HepG2 (cell line): ENCODE data around the gene KRT40. TPM values are rescaled to one million over a fixed set of nuclear protein-coding genes. Genes with fewer than 3 reads are reported as not detected.
A peak's percentile ranks its signal among the peaks of the same experiment; 100 is the strongest.

ENCODE experiments used
- CREB1 ChIP-seq, 2 experiments: fragments of 450-650 bp in 1 of 2; IDR thresholded peaks; 2 replicates each; pipeline ENCODE4 v1.6.1; 2016 to 2017; ENCODE audit warnings: control low read depth in 1 of 2, mild to moderate bottlenecking in 1 of 2, missing compliant biosample characterization in 1 of 2, missing genetic modification characterization in 1 of 2
- FOXA3 ChIP-seq: IDR thresholded peaks from 2 replicates; pipeline ENCODE4 v1.6.1; 2016; ENCODE audit warnings: missing genetic modification reagents, missing compliant biosample characterization
- HNF4G ChIP-seq, 2 experiments: sonication (generic) in 1 of 2; formaldehyde crosslinking in 1 of 2; IDR thresholded peaks; 2 replicates each; pipeline versions ENCODE4 v1.4.0 to v1.6.1; 2011 to 2020; ENCODE audit warnings: borderline replicate concordance in 2 of 2, low read depth in 2 of 2, mild to moderate bottlenecking in 2 of 2, low read length in 1 of 2, missing genetic modification reagents in 1 of 2, moderate library complexity in 1 of 2
- MAFK ChIP-seq, 2 experiments: IDR thresholded peaks in 1 of 2; conservative IDR thresholded peaks in 1 of 2; 2 replicates each; pipeline ENCODE4 v1.6.1; 2011; ENCODE audit warnings: improper control_type of control experiment in 2 of 2, low read length in 2 of 2
- NCOA2 ChIP-seq: sonication (generic); formaldehyde crosslinking; IDR thresholded peaks from 2 replicates; pipeline ENCODE4 v1.8.0; 2022; ENCODE audit warnings: inconsistent platforms
- PCBP2 ChIP-seq: fragments of 200-400 bp; formaldehyde crosslinking; optimal IDR thresholded peaks from 2 replicates; pipeline ENCODE3; 2018; ENCODE audit warnings: low read length, low read depth; ENCODE audit not compliant: poor library complexity, severe bottlenecking
- RFXANK ChIP-seq: IDR thresholded peaks from 2 replicates; pipeline ENCODE4 v1.6.1; 2016
- SP5 ChIP-seq: IDR thresholded peaks from 2 replicates; pipeline ENCODE4 v1.6.1; 2016; ENCODE audit warnings: low read depth, borderline replicate concordance
- TCF12 ChIP-seq, 2 experiments: fragments of 450-650 bp in 1 of 2; sonication (generic) in 1 of 2; formaldehyde crosslinking in 1 of 2; IDR thresholded peaks; 2 replicates each; pipeline versions ENCODE4 v1.6.1 to v1.8.0; 2017 to 2022; ENCODE audit warnings: antibody characterized with exemption in 1 of 2, mild to moderate bottlenecking in 1 of 2, missing genetic modification reagents in 1 of 2, moderate library complexity in 1 of 2
- ZFY ChIP-seq: sonication (generic); formaldehyde crosslinking; IDR thresholded peaks from 2 replicates; pipeline ENCODE4 v1.4.0; 2020; ENCODE audit warnings: missing genetic modification reagents
- ZNF331 ChIP-seq: sonication (generic); formaldehyde crosslinking; IDR thresholded peaks from 2 replicates; pipeline ENCODE4 v1.4.0; 2020; ENCODE audit warnings: missing genetic modification reagents
- ZNF44 ChIP-seq: sonication (generic); formaldehyde crosslinking; IDR thresholded peaks from 2 replicates; pipeline ENCODE4 v1.5.1; 2020; ENCODE audit warnings: mild to moderate bottlenecking, missing genetic modification reagents
- ZNF451 ChIP-seq: sonication (generic); formaldehyde crosslinking; IDR thresholded peaks from 2 replicates; pipeline ENCODE4 v1.5.0; 2020; ENCODE audit warnings: mild to moderate bottlenecking, missing genetic modification reagents
- ZNF550 ChIP-seq: sonication (generic); formaldehyde crosslinking; IDR thresholded peaks from 2 replicates; pipeline ENCODE4 v1.4.0; 2020; ENCODE audit warnings: mild to moderate bottlenecking, missing genetic modification reagents, borderline replicate concordance
- polyA plus RNA-seq, 8 experiments: library from polyadenylated mRNA; depleted of rRNA in 3 of 8; stranded (reverse) in 7 of 8; unstranded in 1 of 8; fragments of >200 nt; fragmentation: Illumina TruSeq in 4 of 8; extraction: Trizol in 4 of 8; gene quantifications; 2 replicates each; pipeline versions ENCODE4 v1.2.1 to v1.2.3, GENCODE V29; 2011 to 2016; ENCODE audit warnings: low read depth in 4 of 8, missing spikeins in 1 of 8, mixed read lengths in 1 of 8; ENCODE audit not compliant: insufficient read depth in 1 of 8
- total RNA-seq, 5 experiments: library from RNA; depleted of rRNA; stranded (reverse); fragments of >200 nt; fragmentation: Illumina TruSeq; extraction: Trizol; gene quantifications; 2 replicates each; pipeline ENCODE4 v1.2.3, GENCODE V29; 2016; ENCODE audit warnings: low read depth in 1 of 5
- TF ChIP-seq, protein P1 (sequence below): sonication (generic); formaldehyde crosslinking; IDR thresholded peaks from 2 replicates; pipeline ENCODE4 v1.8.0; 2023; ENCODE audit warnings: mild to moderate bottlenecking, missing genetic modification reagents
- TF ChIP-seq, protein P2 (sequence below): sonication (generic); formaldehyde crosslinking; IDR thresholded peaks from 2 replicates; pipeline ENCODE4 v1.4.0; 2020; ENCODE audit warnings: missing genetic modification reagents, borderline replicate concordance
- TF ChIP-seq, protein P3 (sequence below): sonication (generic); formaldehyde crosslinking; IDR thresholded peaks from 2 replicates; pipeline ENCODE4 v1.5.1; 2020; ENCODE audit warnings: mild to moderate bottlenecking, missing genetic modification reagents, moderate library complexity
- TF ChIP-seq, protein P4 (sequence below): IDR thresholded peaks from 2 replicates; pipeline ENCODE4 v1.6.1; 2016; ENCODE audit warnings: mild to moderate bottlenecking, missing biosample characterization, missing genetic modification reagents
- TF ChIP-seq, protein P5 (sequence below): IDR thresholded peaks from 2 replicates; pipeline ENCODE4 v1.6.1; 2012; ENCODE audit warnings: low read length, improper control_type of control experiment

KRT40 gene
- total and polyA plus RNA-seq, 2 of the 13 experiments (the other 11 are each of a cell fraction or from before 2014, with no cell fraction given): not detected

DNA sequence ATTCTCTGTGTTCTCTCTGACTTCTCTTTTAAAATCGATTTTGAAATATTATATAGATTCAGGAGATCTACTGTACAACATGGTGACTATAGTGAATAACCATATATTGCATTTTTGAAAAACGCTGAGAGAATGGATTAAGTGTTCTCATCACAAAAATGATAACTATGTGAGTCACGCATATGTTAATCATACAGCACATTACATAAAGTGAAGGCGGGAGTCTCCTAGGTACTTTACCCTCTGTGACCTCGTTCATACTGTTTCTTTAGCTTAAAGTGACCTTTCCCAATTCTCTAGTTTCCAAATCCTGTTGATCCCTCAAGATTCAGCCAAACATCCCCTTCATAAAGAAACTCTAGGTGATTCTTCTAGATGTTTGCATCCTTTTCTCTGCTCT lies 18.7 kb upstream of the KRT40 start (continued):
- TF ChIP-seq, protein P1, sequence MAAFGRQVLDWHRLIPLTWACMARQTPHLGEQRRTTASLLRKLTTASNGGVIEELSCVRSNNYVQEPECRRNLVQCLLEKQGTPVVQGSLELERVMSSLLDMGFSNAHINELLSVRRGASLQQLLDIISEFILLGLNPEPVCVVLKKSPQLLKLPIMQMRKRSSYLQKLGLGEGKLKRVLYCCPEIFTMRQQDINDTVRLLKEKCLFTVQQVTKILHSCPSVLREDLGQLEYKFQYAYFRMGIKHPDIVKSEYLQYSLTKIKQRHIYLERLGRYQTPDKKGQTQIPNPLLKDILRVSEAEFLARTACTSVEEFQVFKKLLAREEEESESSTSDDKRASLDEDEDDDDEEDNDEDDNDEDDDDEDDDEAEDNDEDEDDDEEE (CRISPR knock-in tag): no peak
- no peak for TF ChIP-seq ZNF331 (CRISPR knock-in tag)
- TF ChIP-seq ZNF44 (CRISPR knock-in tag): no peak
- TF ChIP-seq ZNF451 (CRISPR knock-in tag): no peak
- no peak for TF ChIP-seq ZNF550 (CRISPR knock-in tag)
- peak; percentile 53; the same call in 1 of the 2 replicates for TF ChIP-seq SP5 (CRISPR knock-in tag)
- TF ChIP-seq, protein P2, sequence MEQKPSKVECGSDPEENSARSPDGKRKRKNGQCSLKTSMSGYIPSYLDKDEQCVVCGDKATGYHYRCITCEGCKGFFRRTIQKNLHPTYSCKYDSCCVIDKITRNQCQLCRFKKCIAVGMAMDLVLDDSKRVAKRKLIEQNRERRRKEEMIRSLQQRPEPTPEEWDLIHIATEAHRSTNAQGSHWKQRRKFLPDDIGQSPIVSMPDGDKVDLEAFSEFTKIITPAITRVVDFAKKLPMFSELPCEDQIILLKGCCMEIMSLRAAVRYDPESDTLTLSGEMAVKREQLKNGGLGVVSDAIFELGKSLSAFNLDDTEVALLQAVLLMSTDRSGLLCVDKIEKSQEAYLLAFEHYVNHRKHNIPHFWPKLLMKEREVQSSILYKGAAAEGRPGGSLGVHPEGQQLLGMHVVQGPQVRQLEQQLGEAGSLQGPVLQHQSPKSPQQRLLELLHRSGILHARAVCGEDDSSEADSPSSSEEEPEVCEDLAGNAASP (CRISPR knock-in tag): peak; percentile 80; the same call in 1 of the 2 replicates
- TF ChIP-seq RFXANK (CRISPR knock-in tag): no peak
- TF ChIP-seq, protein P3, sequence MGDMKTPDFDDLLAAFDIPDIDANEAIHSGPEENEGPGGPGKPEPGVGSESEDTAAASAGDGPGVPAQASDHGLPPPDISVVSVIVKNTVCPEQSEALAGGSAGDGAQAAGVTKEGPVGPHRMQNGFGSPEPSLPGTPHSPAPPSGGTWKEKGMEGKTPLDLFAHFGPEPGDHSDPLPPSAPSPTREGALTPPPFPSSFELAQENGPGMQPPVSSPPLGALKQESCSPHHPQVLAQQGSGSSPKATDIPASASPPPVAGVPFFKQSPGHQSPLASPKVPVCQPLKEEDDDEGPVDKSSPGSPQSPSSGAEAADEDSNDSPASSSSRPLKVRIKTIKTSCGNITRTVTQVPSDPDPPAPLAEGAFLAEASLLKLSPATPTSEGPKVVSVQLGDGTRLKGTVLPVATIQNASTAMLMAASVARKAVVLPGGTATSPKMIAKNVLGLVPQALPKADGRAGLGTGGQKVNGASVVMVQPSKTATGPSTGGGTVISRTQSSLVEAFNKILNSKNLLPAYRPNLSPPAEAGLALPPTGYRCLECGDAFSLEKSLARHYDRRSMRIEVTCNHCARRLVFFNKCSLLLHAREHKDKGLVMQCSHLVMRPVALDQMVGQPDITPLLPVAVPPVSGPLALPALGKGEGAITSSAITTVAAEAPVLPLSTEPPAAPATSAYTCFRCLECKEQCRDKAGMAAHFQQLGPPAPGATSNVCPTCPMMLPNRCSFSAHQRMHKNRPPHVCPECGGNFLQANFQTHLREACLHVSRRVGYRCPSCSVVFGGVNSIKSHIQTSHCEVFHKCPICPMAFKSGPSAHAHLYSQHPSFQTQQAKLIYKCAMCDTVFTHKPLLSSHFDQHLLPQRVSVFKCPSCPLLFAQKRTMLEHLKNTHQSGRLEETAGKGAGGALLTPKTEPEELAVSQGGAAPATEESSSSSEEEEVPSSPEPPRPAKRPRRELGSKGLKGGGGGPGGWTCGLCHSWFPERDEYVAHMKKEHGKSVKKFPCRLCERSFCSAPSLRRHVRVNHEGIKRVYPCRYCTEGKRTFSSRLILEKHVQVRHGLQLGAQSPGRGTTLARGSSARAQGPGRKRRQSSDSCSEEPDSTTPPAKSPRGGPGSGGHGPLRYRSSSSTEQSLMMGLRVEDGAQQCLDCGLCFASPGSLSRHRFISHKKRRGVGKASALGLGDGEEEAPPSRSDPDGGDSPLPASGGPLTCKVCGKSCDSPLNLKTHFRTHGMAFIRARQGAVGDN (CRISPR knock-in tag): no peak
- TF ChIP-seq, protein P4, sequence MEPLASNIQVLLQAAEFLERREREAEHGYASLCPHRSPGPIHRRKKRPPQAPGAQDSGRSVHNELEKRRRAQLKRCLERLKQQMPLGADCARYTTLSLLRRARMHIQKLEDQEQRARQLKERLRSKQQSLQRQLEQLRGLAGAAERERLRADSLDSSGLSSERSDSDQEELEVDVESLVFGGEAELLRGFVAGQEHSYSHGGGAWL (CRISPR knock-in tag): no peak
- TF ChIP-seq MAFK (conservative IDR thresholded peaks at IDR 0.05 in 1 of 2, IDR thresholded peaks at IDR 0.05 in 1 of 2; ENCODE audit: low read length in 2 of 2): peak in 1 of 2 experiments; percentile 17; a peak in 1 of 4 replicates
- no peak for TF ChIP-seq TCF12 (IDR thresholded peaks at IDR 0.05)
- TF ChIP-seq TCF12 (CRISPR knock-in tag; IDR thresholded peaks at IDR 0.05): no peak
- TF ChIP-seq HNF4G (IDR thresholded peaks at IDR 0.05; ENCODE audit: borderline replicate concordance, low read depth, low read length): peak; percentile 38; the same call in 1 of the 2 replicates
- TF ChIP-seq HNF4G (CRISPR knock-in tag; IDR thresholded peaks at IDR 0.05; ENCODE audit: borderline replicate concordance, low read depth): no peak
- TF ChIP-seq PCBP2: no peak
- TF ChIP-seq, protein P5, sequence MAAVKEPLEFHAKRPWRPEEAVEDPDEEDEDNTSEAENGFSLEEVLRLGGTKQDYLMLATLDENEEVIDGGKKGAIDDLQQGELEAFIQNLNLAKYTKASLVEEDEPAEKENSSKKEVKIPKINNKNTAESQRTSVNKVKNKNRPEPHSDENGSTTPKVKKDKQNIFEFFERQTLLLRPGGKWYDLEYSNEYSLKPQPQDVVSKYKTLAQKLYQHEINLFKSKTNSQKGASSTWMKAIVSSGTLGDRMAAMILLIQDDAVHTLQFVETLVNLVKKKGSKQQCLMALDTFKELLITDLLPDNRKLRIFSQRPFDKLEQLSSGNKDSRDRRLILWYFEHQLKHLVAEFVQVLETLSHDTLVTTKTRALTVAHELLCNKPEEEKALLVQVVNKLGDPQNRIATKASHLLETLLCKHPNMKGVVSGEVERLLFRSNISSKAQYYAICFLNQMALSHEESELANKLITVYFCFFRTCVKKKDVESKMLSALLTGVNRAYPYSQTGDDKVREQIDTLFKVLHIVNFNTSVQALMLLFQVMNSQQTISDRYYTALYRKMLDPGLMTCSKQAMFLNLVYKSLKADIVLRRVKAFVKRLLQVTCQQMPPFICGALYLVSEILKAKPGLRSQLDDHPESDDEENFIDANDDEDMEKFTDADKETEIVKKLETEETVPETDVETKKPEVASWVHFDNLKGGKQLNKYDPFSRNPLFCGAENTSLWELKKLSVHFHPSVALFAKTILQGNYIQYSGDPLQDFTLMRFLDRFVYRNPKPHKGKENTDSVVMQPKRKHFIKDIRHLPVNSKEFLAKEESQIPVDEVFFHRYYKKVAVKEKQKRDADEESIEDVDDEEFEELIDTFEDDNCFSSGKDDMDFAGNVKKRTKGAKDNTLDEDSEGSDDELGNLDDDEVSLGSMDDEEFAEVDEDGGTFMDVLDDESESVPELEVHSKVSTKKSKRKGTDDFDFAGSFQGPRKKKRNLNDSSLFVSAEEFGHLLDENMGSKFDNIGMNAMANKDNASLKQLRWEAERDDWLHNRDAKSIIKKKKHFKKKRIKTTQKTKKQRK: no peak
- 0 out of 2 replicates have a peak, but pooled peaks have one; percentile 34 for TF ChIP-seq CREB1 (IDR thresholded peaks at IDR 0.05)
- TF ChIP-seq CREB1 (CRISPR knock-in tag; IDR thresholded peaks at IDR 0.05): no peak
- no peak for TF ChIP-seq ZFY (CRISPR knock-in tag)
- TF ChIP-seq NCOA2 (CRISPR knock-in tag): peak; percentile 50; the same call in 1 of the 2 replicates
- peak; percentile 31; the same call in 1 of the 2 replicates for TF ChIP-seq FOXA3 (CRISPR knock-in tag)
